Measurements from ENCODE around the gene DOK6. TPM values are rescaled to one million over a fixed set of nuclear protein-coding genes. Genes with fewer than 3 reads are reported as not detected.

DOK6 gene
- total and polyA plus RNA-seq, 9 of the 15 experiments (the other 6 are each of a cell fraction or from before 2014, with no cell fraction given), result not detected

- no peaks in the 10 kb centered on the region; the same call in 1 of the 2 replicates for H3K9me3 ChIP-seq (replicated peaks; ENCODE audit: control insufficient read depth, insufficient read depth, low read depth, low read length)
- no peak overlapping the region for H3K4me3 ChIP-seq
- no peak overlapping the region for H3K27ac ChIP-seq (ENCODE audit: extremely low read depth, low read depth, low read length)
- no peaks in the 10 kb centered on the region for H4K20me1 ChIP-seq (replicated peaks; ENCODE audit: control insufficient read depth, insufficient read depth, low read length)
- no peak overlapping the region for H3K9ac ChIP-seq (ENCODE audit: insufficient read depth in 1 of 2, low read depth in 2 of 2, low read length in 2 of 2)
- FAIRE-seq, result no peak
- POLR2A ChIA-PET, result no interaction called here
- no peak for DNase-seq (ENCODE audit: extremely low read depth in 1 of 4, low spot score in 3 of 4)
- CTCF ChIA-PET (ENCODE audit: low intra/inter-chr PET ratio), result no interaction called here
- no TSS peak for BruUV-seq (replicated peaks)
- H2AFZ ChIP-seq (ENCODE audit: low read depth, low read length), result no peak overlapping the region
- no peaks in the 10 kb centered on the region for H3K9me1 ChIP-seq (ENCODE audit: control insufficient read depth, insufficient read depth, low read length)
- intact Hi-C loops (cut with micrococcal nuclease), result no loop called here
- no peak for ATAC-seq
- H3K79me2 ChIP-seq (ENCODE audit: control insufficient read depth, insufficient read depth, low read length), result no peaks in the 10 kb centered on the region
- H3K36me3 ChIP-seq (ENCODE audit: control insufficient read depth, insufficient read depth, low read length), result no peaks in the 10 kb centered on the region
- H3K27me3 ChIP-seq (ENCODE audit: control insufficient read depth in 2 of 2, insufficient read depth in 2 of 2, low read length in 2 of 2), result no peaks in the 10 kb centered on the region
- TF ChIP-seq ATF7 (IDR thresholded peaks at IDR 0.05), result no peak
- TF ChIP-seq IRF1 (CRISPR knock-in tag; IDR thresholded peaks at IDR 0.05; ENCODE audit: borderline replicate concordance), result no peak
- TF ChIP-seq, protein P1, sequence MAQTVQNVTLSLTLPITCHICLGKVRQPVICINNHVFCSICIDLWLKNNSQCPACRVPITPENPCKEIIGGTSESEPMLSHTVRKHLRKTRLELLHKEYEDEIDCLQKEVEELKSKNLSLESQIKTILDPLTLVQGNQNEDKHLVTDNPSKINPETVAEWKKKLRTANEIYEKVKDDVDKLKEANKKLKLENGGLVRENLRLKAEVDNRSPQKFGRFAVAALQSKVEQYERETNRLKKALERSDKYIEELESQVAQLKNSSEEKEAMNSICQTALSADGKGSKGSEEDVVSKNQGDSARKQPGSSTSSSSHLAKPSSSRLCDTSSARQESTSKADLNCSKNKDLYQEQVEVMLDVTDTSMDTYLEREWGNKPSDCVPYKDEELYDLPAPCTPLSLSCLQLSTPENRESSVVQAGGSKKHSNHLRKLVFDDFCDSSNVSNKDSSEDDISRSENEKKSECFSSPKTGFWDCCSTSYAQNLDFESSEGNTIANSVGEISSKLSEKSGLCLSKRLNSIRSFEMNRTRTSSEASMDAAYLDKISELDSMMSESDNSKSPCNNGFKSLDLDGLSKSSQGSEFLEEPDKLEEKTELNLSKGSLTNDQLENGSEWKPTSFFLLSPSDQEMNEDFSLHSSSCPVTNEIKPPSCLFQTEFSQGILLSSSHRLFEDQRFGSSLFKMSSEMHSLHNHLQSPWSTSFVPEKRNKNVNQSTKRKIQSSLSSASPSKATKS (CRISPR knock-in tag; IDR thresholded peaks at IDR 0.05), result no peak
- no peak for TF ChIP-seq FOXP1 (CRISPR knock-in tag; IDR thresholded peaks at IDR 0.05)
- TF ChIP-seq ZNF764 (CRISPR knock-in tag; IDR thresholded peaks at IDR 0.05; ENCODE audit: low read depth), result no peak
- TF ChIP-seq HLTF (IDR thresholded peaks at IDR 0.05), result no peak
- no peak for TF ChIP-seq ATF6 (CRISPR knock-in tag; IDR thresholded peaks at IDR 0.05)
- TF ChIP-seq, protein P2, sequence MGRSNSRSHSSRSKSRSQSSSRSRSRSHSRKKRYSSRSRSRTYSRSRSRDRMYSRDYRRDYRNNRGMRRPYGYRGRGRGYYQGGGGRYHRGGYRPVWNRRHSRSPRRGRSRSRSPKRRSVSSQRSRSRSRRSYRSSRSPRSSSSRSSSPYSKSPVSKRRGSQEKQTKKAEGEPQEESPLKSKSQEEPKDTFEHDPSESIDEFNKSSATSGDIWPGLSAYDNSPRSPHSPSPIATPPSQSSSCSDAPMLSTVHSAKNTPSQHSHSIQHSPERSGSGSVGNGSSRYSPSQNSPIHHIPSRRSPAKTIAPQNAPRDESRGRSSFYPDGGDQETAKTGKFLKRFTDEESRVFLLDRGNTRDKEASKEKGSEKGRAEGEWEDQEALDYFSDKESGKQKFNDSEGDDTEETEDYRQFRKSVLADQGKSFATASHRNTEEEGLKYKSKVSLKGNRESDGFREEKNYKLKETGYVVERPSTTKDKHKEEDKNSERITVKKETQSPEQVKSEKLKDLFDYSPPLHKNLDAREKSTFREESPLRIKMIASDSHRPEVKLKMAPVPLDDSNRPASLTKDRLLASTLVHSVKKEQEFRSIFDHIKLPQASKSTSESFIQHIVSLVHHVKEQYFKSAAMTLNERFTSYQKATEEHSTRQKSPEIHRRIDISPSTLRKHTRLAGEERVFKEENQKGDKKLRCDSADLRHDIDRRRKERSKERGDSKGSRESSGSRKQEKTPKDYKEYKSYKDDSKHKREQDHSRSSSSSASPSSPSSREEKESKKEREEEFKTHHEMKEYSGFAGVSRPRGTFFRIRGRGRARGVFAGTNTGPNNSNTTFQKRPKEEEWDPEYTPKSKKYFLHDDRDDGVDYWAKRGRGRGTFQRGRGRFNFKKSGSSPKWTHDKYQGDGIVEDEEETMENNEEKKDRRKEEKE (IDR thresholded peaks at IDR 0.05; ENCODE audit: borderline replicate concordance in 1 of 2, control insufficient read depth in 1 of 2, low read depth in 2 of 2, low read length in 1 of 2), result no peak
- no peak overlapping the region for H3K4me2 ChIP-seq (ENCODE audit: insufficient read depth, low read length)
- in situ Hi-C loops (cut with MboI), result no loop called here
- WGBS (ENCODE audit: insufficient coverage, low coverage, missing lambda C conversion rate), result 2% methylated on average over 3 of the region's 3 CpGs
- H3K4me1 ChIP-seq (replicated peaks in 1 of 2; ENCODE audit: control insufficient read depth in 2 of 2, insufficient read depth in 2 of 2, low read length in 2 of 2), result no peaks in the 10 kb centered on the region
These were observed 127.7 kb downstream of the DOK6 start for GRCh38 chr18:69528435-69528834.
